HTERT RPE-1 (cell line): ENCODE measurements around the gene LRIG1.

Experiments
- in situ Hi-C: fragments of 300-500 bp; cut with MboI; formaldehyde crosslinking; loops from 4 replicates; pipeline ENCODE4 v1.14.3; 2020; ENCODE audit warnings: low sequenced_read_pairs

The LRIG1 gene

GRCh38 chr3:66490984-66491383 is 9.8 kb downstream of the LRIG1 start:
- in situ Hi-C loops = no loop called here

GRCh38 chr3:66490214-66490613 is 10.6 kb downstream of the LRIG1 start:
- in situ Hi-C loops = no loop called here

- in situ Hi-C loops = no loop called here
Observed at GRCh38 chr3:66489581-66489980, 11.2 kb downstream of the LRIG1 start.

- in situ Hi-C loops = no loop called here
Observed at GRCh38 chr3:66489115-66489514, 11.7 kb downstream of the LRIG1 start.

GRCh38 chr3:66488492-66488891 is 12.3 kb downstream of the LRIG1 start:
- in situ Hi-C loops = no loop called here

GRCh38 chr3:66487465-66487864 is 13.4 kb downstream of the LRIG1 start:
- in situ Hi-C loops = no loop called here

GRCh38 chr3:66486646-66487045 is 14.2 kb downstream of the LRIG1 start:
- in situ Hi-C loops = no loop called here

GRCh38 chr3:66486202-66486601 is 14.6 kb downstream of the LRIG1 start:
- in situ Hi-C loops = no loop called here

- in situ Hi-C loops = no loop called here
Observed at GRCh38 chr3:66485291-66485968, 15.4 kb downstream of the LRIG1 start.

GRCh38 chr3:66484106-66484844 is 16.5 kb downstream of the LRIG1 start:
- in situ Hi-C loops = no loop called here

- in situ Hi-C loops = no loop called here
Observed at GRCh38 chr3:66483409-66483906, 17.4 kb downstream of the LRIG1 start.

- in situ Hi-C loops = no loop called here
Observed at GRCh38 chr3:66483006-66483405, 17.8 kb downstream of the LRIG1 start.

- in situ Hi-C loops = no loop called here
Observed at GRCh38 chr3:66482018-66482404, 18.8 kb downstream of the LRIG1 start.

- in situ Hi-C loops = no loop called here
Observed at GRCh38 chr3:66481071-66482017, 19.5 kb downstream of the LRIG1 start.

- in situ Hi-C loops = no loop called here
Observed at GRCh38 chr3:66480666-66481065, 20.2 kb downstream of the LRIG1 start.

GRCh38 chr3:66479532-66479947 is 21.3 kb downstream of the LRIG1 start:
- in situ Hi-C loops = no loop called here

GRCh38 chr3:66478960-66479359 is 21.9 kb downstream of the LRIG1 start:
- in situ Hi-C loops = no loop called here

GRCh38 chr3:66477856-66478255 is 23.0 kb downstream of the LRIG1 start:
- in situ Hi-C loops = no loop called here

GRCh38 chr3:66476852-66477381 is 23.9 kb downstream of the LRIG1 start:
- in situ Hi-C loops = no loop called here

- in situ Hi-C loops = no loop called here
Observed at GRCh38 chr3:66475386-66476020, 25.3 kb downstream of the LRIG1 start.
